Retina (tissue), 1 donor: ENCODE results near the gene PIGO.

Source experiments
- DNase-seq: peaks from one replicate; pipeline ENCODE4 v3.0.0-alpha.2; 2016

The PIGO gene

GRCh38 chr9:35070823-35071813, 25.3 kb downstream of the PIGO start:
- no peak for DNase-seq

GRCh38 chr9:35069020-35069419, 27.4 kb downstream of the PIGO start:
- DNase-seq, result no peak

- DNase-seq, result no peak
Measured at GRCh38 chr9:35067056-35067455, 29.3 kb downstream of the PIGO start.

GRCh38 chr9:35060548-35061207, 35.7 kb downstream of the PIGO start:
- DNase-seq, result no peak

GRCh38 chr9:35059438-35059837, 37.0 kb downstream of the PIGO start:
- DNase-seq, result no peak

GRCh38 chr9:35057271-35057620, 39.1 kb downstream of the PIGO start:
- no peak for DNase-seq

- no peak for DNase-seq
Measured at GRCh38 chr9:35056571-35057270, 39.7 kb downstream of the PIGO start.

GRCh38 chr9:35054871-35055644, 41.3 kb downstream of the PIGO start:
- no peak for DNase-seq

- DNase-seq, result no peak
Measured at GRCh38 chr9:35054185-35054835, 42.1 kb downstream of the PIGO start.

GRCh38 chr9:35051069-35051967, 45.1 kb downstream of the PIGO start:
- DNase-seq, result peak; percentile 28

- DNase-seq, result no peak
Measured at GRCh38 chr9:35048511-35048910, 47.9 kb downstream of the PIGO start.

GRCh38 chr9:35044071-35044470, 52.3 kb downstream of the PIGO start:
- DNase-seq, result no peak

- no peak for DNase-seq
Measured at GRCh38 chr9:35042891-35043545, 53.4 kb downstream of the PIGO start.

- DNase-seq, result no peak
Measured at GRCh38 chr9:35042081-35042604, 54.2 kb downstream of the PIGO start.
